HG03457 (cell line): ENCODE measurements around the gene KCNMA1.

Source experiments
- ATAC-seq: cut with Tn5 transposase; IDR thresholded peaks from one replicate; pipeline ENCODE4 v1.9.1; 2021; ENCODE audit warnings: moderate number of reproducible peaks; ENCODE audit not compliant: unreplicated experiment

The KCNMA1 gene

GRCh38 chr10:77073663-77073960 lies 564.0 kb downstream of the KCNMA1 start:
- ATAC-seq = no peak

- ATAC-seq = no peak
Measured at GRCh38 chr10:77072836-77073662, 564.6 kb downstream of the KCNMA1 start.

GRCh38 chr10:77072361-77072835 lies 565.2 kb downstream of the KCNMA1 start:
- no peak for ATAC-seq

- ATAC-seq = no peak
Measured at GRCh38 chr10:77071956-77072355, 565.7 kb downstream of the KCNMA1 start.

- no peak for ATAC-seq
Measured at GRCh38 chr10:77071001-77071511, 566.6 kb downstream of the KCNMA1 start.

- ATAC-seq = no peak
Measured at GRCh38 chr10:77070346-77070745, 567.3 kb downstream of the KCNMA1 start.

- ATAC-seq = no peak
Measured at GRCh38 chr10:77068969-77069368, 568.6 kb downstream of the KCNMA1 start.

GRCh38 chr10:77068272-77068671 lies 569.3 kb downstream of the KCNMA1 start:
- no peak for ATAC-seq

GRCh38 chr10:77062381-77062780 lies 575.2 kb downstream of the KCNMA1 start:
- ATAC-seq = no peak

GRCh38 chr10:77060913-77061312 lies 576.7 kb downstream of the KCNMA1 start:
- no peak for ATAC-seq

- ATAC-seq = no peak
Measured at GRCh38 chr10:77056650-77057049, 581.0 kb downstream of the KCNMA1 start.

- ATAC-seq = no peak
Measured at GRCh38 chr10:77052593-77052992, 585.0 kb downstream of the KCNMA1 start.

GRCh38 chr10:77051837-77052236 lies 585.8 kb downstream of the KCNMA1 start:
- ATAC-seq = no peak

- ATAC-seq = no peak
Measured at GRCh38 chr10:77049896-77050295, 587.7 kb downstream of the KCNMA1 start.

- no peak for ATAC-seq
Measured at GRCh38 chr10:77049146-77049545, 588.5 kb downstream of the KCNMA1 start.

- no peak for ATAC-seq
Measured at GRCh38 chr10:77045085-77045484, 592.5 kb downstream of the KCNMA1 start.

- ATAC-seq = no peak
Measured at GRCh38 chr10:77043420-77043763, 594.2 kb downstream of the KCNMA1 start.

GRCh38 chr10:77042706-77043419 lies 594.7 kb downstream of the KCNMA1 start:
- no peak for ATAC-seq

- no peak for ATAC-seq
Measured at GRCh38 chr10:77041636-77042258, 595.9 kb downstream of the KCNMA1 start.

GRCh38 chr10:77038407-77038806 lies 599.2 kb downstream of the KCNMA1 start:
- ATAC-seq = no peak

- no peak for ATAC-seq
Measured at GRCh38 chr10:77037735-77038403, 599.7 kb downstream of the KCNMA1 start.
